GM23338 (cell line): ENCODE measurements around the gene MEIS3. TPM values are rescaled to one million over a fixed set of nuclear protein-coding genes. Genes with fewer than 3 reads are reported as not detected.

Source experiments
- ATAC-seq: fragments of 200-7000 bp; cut with Tn5 transposase; 3 replicates; pipeline ENCODE4 v1.9.1; 2020
- DNase-seq: peaks from one replicate; pipeline ENCODE4 v3.0.0-alpha.2; 2015; ENCODE audit warnings: low spot score
- H2AFZ ChIP-seq: fragments of 200-600 bp; sonication (generic); 2 replicates; pipeline ENCODE4 v1.8.0; 2016; ENCODE audit warnings: antibody characterized with exemption, mild to moderate bottlenecking, moderate library complexity
- H3F3A ChIP-seq: fragments of 200-600 bp; sonication (generic); replicated peaks from 2 replicates; pipeline ENCODE4 v1.8.0; 2017; ENCODE audit warnings: antibody characterized with exemption, mixed run types, low read depth
- H3K27ac ChIP-seq: fragments of 200-600 bp; sonication (generic); 2 replicates; pipeline ENCODE4 v1.6.1; 2016; ENCODE audit warnings: low read depth
- H3K27me3 ChIP-seq: fragments of 200-600 bp; sonication (generic); 2 replicates; pipeline ENCODE4 v1.8.0; 2016; ENCODE audit warnings: mild to moderate bottlenecking, mixed run types, moderate library complexity; ENCODE audit not compliant: insufficient read depth
- H3K36me3 ChIP-seq: fragments of 200-600 bp; sonication (generic); 2 replicates; pipeline ENCODE4 v1.8.0; 2016; ENCODE audit warnings: mild to moderate bottlenecking; ENCODE audit not compliant: insufficient read depth
- H3K4me1 ChIP-seq: fragments of 200-600 bp; sonication (generic); 2 replicates; pipeline ENCODE4 v1.8.0; 2016; ENCODE audit warnings: mild to moderate bottlenecking, moderate library complexity; ENCODE audit not compliant: insufficient read depth
- H3K4me2 ChIP-seq: fragments of 200-600 bp; sonication (generic); 2 replicates; pipeline ENCODE4 v1.7.1; 2017; ENCODE audit warnings: mixed run types
- H3K4me3 ChIP-seq: fragments of 200-600 bp; sonication (generic); 2 replicates; pipeline ENCODE4 v1.6.1; 2016; ENCODE audit warnings: mixed run types
- H3K79me2 ChIP-seq: fragments of 200-600 bp; sonication (generic); replicated peaks from 2 replicates; pipeline ENCODE4 v1.8.0; 2017; ENCODE audit warnings: mild to moderate bottlenecking; ENCODE audit not compliant: insufficient read depth
- H3K9me2 ChIP-seq: fragments of 200-600 bp; sonication (generic); 2 replicates; pipeline ENCODE4 v1.8.0; 2017; ENCODE audit not compliant: insufficient read depth
- H4K20me1 ChIP-seq: fragments of 200-600 bp; sonication (generic); replicated peaks from 2 replicates; pipeline ENCODE4 v1.8.0; 2017; ENCODE audit warnings: mild to moderate bottlenecking; ENCODE audit not compliant: insufficient read depth
- H3K27ac Mint-ChIP-seq: 2 replicates; pipeline ENCODE4 v1.8.0; 2020; ENCODE audit warnings: inconsistent platforms, mild to moderate bottlenecking, moderate library complexity, mixed read lengths
- H3K27me3 Mint-ChIP-seq: 3 replicates; pipeline ENCODE4 v1.8.0; 2022; ENCODE audit warnings: low read depth, mild to moderate bottlenecking, moderate library complexity, mixed read lengths, inconsistent platforms; ENCODE audit not compliant: insufficient read depth, poor library complexity
- H3K36me3 Mint-ChIP-seq: 3 replicates; pipeline ENCODE4 v1.8.0; 2021; ENCODE audit warnings: low read depth, mild to moderate bottlenecking, inconsistent platforms, moderate library complexity, mixed read lengths
- H3K4me1 Mint-ChIP-seq: 3 replicates; pipeline ENCODE4 v1.8.0; 2020; ENCODE audit warnings: mild to moderate bottlenecking, inconsistent platforms, mixed read lengths
- H3K4me3 Mint-ChIP-seq: 3 replicates; pipeline ENCODE4 v1.8.0; 2021; ENCODE audit warnings: moderate library complexity, mild to moderate bottlenecking, inconsistent platforms, mixed read lengths
- H3K9me3 Mint-ChIP-seq: 3 replicates; pipeline ENCODE4 v1.8.0; 2020; ENCODE audit warnings: moderate library complexity, mild to moderate bottlenecking, inconsistent platforms, mixed read lengths
- CREB1 ChIP-seq: fragments of 250-450 bp; sonication (Bioruptor Pico); IDR thresholded peaks from 2 replicates; pipeline ENCODE4 v1.5.0; 2020; ENCODE audit warnings: low read depth, mild to moderate bottlenecking, moderate library complexity
- JUNB ChIP-seq: IDR thresholded peaks from one replicate; pipeline ENCODE4 v1.6.1; 2016; ENCODE audit warnings: antibody characterized with exemption; ENCODE audit not compliant: unreplicated experiment
- NANOG ChIP-seq: IDR thresholded peaks from 2 replicates; pipeline ENCODE4 v1.6.1; 2016; ENCODE audit warnings: antibody characterized with exemption, borderline replicate concordance
- POLR2AphosphoS5 ChIP-seq: IDR thresholded peaks from 2 replicates; pipeline ENCODE4 v1.6.1; 2016; ENCODE audit warnings: antibody characterized with exemption, low read depth
- STAT1 ChIP-seq: IDR thresholded peaks from one replicate; pipeline ENCODE4 v1.6.1; 2016; ENCODE audit warnings: antibody characterized with exemption; ENCODE audit not compliant: unreplicated experiment
- polyA plus RNA-seq: library from polyadenylated mRNA; unstranded; fragments of >200 nt; fragmentation: Nextera tagmentation; extraction: Ambion mirVana; gene quantifications from 2 replicates; pipeline ENCODE4 v1.2.1, GENCODE V29; 2016
- total RNA-seq: library from RNA; depleted of rRNA; stranded (reverse); fragments of >200 nt; shearing (Covaris generic); gene quantifications from 2 replicates; pipeline ENCODE4 v1.2.3, GENCODE V29; 2014
- TF ChIP-seq, protein P1 (sequence below): IDR thresholded peaks from one replicate; pipeline ENCODE4 v1.6.1; 2018; ENCODE audit warnings: antibody characterized with exemption; ENCODE audit not compliant: unreplicated experiment
- TF ChIP-seq, protein P2 (sequence below): IDR thresholded peaks from 2 replicates; pipeline ENCODE4 v1.6.1; 2016; ENCODE audit warnings: antibody characterized with exemption
- TF ChIP-seq, protein P3 (sequence below), 2 experiments: fragments of 200-600 bp in 1 of 2; sonication (generic) in 1 of 2; conservative IDR thresholded peaks; 2 replicates each; pipeline versions ENCODE4 v1.5.1 to v1.6.1; 2016 to 2017; ENCODE audit warnings: antibody characterized with exemption in 2 of 2, low read depth in 2 of 2, mild to moderate bottlenecking in 2 of 2, moderate library complexity in 1 of 2

Gene MEIS3
- total and polyA plus RNA-seq, 2 experiments from 2014 or later: 20.6 to 33.7 TPM

DNA sequence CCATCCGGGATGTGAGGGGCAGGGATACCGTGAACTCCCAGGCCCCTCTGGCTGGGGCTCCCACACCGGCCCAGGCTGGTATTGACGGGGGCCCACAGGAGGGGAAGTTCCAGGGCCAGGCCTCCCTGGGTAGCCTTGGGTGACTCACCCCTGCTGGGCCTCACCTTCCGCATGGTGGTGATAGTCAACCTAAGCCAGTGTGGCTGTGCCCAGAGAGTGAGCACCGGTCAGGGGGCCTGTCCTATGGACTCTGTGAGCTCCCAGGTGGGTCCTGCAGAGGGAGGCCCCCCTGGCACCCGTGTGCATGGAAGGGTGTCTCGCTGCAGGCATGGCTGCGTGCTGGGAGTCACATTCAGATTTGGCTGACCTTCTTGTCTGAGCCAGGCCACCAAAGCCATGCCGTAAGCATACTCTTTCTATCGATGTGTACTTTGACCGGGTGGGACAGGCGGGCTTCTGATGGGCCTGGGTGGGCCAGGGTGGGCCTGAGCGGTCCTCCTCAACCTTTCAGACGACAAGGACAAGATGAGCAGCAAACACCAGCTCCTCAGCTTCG is 42.7 kb downstream of the MEIS3 start (continued):
- TF ChIP-seq, protein P1, sequence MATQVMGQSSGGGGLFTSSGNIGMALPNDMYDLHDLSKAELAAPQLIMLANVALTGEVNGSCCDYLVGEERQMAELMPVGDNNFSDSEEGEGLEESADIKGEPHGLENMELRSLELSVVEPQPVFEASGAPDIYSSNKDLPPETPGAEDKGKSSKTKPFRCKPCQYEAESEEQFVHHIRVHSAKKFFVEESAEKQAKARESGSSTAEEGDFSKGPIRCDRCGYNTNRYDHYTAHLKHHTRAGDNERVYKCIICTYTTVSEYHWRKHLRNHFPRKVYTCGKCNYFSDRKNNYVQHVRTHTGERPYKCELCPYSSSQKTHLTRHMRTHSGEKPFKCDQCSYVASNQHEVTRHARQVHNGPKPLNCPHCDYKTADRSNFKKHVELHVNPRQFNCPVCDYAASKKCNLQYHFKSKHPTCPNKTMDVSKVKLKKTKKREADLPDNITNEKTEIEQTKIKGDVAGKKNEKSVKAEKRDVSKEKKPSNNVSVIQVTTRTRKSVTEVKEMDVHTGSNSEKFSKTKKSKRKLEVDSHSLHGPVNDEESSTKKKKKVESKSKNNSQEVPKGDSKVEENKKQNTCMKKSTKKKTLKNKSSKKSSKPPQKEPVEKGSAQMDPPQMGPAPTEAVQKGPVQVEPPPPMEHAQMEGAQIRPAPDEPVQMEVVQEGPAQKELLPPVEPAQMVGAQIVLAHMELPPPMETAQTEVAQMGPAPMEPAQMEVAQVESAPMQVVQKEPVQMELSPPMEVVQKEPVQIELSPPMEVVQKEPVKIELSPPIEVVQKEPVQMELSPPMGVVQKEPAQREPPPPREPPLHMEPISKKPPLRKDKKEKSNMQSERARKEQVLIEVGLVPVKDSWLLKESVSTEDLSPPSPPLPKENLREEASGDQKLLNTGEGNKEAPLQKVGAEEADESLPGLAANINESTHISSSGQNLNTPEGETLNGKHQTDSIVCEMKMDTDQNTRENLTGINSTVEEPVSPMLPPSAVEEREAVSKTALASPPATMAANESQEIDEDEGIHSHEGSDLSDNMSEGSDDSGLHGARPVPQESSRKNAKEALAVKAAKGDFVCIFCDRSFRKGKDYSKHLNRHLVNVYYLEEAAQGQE: no peak
- TF ChIP-seq CREB1: no peak
- no peak for TF ChIP-seq JUNB
- no peak for TF ChIP-seq STAT1
- TF ChIP-seq, protein P2, sequence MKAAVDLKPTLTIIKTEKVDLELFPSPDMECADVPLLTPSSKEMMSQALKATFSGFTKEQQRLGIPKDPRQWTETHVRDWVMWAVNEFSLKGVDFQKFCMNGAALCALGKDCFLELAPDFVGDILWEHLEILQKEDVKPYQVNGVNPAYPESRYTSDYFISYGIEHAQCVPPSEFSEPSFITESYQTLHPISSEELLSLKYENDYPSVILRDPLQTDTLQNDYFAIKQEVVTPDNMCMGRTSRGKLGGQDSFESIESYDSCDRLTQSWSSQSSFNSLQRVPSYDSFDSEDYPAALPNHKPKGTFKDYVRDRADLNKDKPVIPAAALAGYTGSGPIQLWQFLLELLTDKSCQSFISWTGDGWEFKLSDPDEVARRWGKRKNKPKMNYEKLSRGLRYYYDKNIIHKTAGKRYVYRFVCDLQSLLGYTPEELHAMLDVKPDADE: no peak
- TF ChIP-seq, protein P3, sequence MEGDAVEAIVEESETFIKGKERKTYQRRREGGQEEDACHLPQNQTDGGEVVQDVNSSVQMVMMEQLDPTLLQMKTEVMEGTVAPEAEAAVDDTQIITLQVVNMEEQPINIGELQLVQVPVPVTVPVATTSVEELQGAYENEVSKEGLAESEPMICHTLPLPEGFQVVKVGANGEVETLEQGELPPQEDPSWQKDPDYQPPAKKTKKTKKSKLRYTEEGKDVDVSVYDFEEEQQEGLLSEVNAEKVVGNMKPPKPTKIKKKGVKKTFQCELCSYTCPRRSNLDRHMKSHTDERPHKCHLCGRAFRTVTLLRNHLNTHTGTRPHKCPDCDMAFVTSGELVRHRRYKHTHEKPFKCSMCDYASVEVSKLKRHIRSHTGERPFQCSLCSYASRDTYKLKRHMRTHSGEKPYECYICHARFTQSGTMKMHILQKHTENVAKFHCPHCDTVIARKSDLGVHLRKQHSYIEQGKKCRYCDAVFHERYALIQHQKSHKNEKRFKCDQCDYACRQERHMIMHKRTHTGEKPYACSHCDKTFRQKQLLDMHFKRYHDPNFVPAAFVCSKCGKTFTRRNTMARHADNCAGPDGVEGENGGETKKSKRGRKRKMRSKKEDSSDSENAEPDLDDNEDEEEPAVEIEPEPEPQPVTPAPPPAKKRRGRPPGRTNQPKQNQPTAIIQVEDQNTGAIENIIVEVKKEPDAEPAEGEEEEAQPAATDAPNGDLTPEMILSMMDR (conservative IDR thresholded peaks at IDR 0.05; ENCODE audit: low read depth in 2 of 2): no peak

DNA sequence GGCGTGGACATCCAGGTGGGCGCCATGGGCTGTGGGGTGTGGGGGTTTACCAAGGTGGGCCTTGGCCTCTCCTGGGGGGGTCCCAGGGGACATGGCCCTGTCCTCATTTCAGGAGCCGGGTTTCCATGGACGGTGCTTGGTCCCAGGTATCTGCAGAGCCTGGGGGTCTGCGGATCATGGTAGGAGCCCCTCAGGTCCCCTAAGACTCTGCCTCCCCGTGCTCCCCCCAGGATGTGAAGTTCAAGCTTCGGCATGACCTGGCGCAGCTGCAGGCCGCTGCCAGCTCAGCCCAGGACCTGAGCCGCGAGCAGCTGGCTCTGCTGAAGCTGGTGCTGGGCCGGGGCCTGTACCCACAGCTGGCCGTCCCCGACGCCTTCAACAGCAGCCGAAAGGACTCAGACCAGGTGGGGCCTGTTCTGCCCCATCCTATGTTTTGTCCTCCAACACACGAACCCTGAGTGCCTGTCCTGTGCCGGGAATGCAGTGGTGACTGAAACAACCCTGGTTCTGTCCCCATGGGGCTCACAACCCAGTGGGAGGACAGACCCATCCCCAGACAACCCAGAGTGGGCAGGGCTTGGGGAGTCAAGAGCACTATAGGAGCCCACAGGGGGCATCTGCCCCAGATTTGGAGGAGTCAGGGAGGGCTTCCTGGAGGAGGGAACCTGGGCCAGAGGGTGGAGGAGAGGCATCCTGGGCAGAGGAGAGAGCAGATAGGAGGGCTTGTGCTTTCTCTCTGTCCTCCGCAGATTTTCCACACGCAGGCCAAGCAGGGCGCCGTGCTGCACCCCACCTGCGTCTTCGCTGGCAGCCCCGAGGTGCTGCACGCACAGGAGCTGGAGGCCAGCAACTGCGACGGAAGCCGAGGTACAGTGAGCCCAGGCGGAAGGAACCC is 43.4 kb downstream of the MEIS3 start:
- DNase-seq (no peak), ATAC-seq (no peak)
- H3F3A ChIP-seq: no peaks in the 10 kb centered on the region
- Mint-ChIP-seq H3K4me1 (no peaks in the 10 kb centered on the region), H3K9me3 (no peaks in the 10 kb centered on the region), H3K4me3 (no peak overlapping the region), H3K27ac (no peak overlapping the region; the same call in 1 of the 2 replicates), H3K27me3 (peaks cover 7% of the 10 kb centered on the region), H3K36me3 (peaks cover 61% of the 10 kb centered on the region)
- no peaks in the 10 kb centered on the region for H3K9me2 ChIP-seq
- no peaks in the 10 kb centered on the region for H3K27me3 ChIP-seq
- H3K27ac ChIP-seq: no peak overlapping the region
- no peak for TF ChIP-seq NANOG
- TF ChIP-seq POLR2AphosphoS5: no peak
- TF ChIP-seq STAT1: no peak
- H3K4me3 ChIP-seq: no peak overlapping the region
- H3K79me2 ChIP-seq: no peaks in the 10 kb centered on the region
- no peak overlapping the region for H3K4me2 ChIP-seq
- H3K36me3 ChIP-seq: 0 out of 2 replicates have a peak, but pooled peaks cover 9% of the 10 kb centered on the region
- no peak overlapping the region for H2AFZ ChIP-seq
- H4K20me1 ChIP-seq: peaks cover 5% of the 10 kb centered on the region; the same call in 1 of the 2 replicates
- no peaks in the 10 kb centered on the region for H3K4me1 ChIP-seq
